PFSK-1 (cell line): ENCODE data around the gene TMX4.

Source experiments
- FOXP2 ChIP-seq: optimal IDR thresholded peaks from 2 replicates; pipeline ENCODE3; 2011; ENCODE audit warnings: borderline replicate concordance, control low read depth, inconsistent platforms; ENCODE audit not compliant: insufficient read depth; ENCODE audit errors: extremely low read length, extremely low read depth
- POLR2AphosphoS5 ChIP-seq: IDR thresholded peaks from 2 replicates; pipeline ENCODE4 v1.6.1; 2012; ENCODE audit warnings: low read depth, mild to moderate bottlenecking, control low read depth, low read length, moderate library complexity
- SIN3A ChIP-seq: IDR thresholded peaks from 2 replicates; pipeline ENCODE4 v1.6.1; 2012; ENCODE audit warnings: mild to moderate bottlenecking, low read length, moderate library complexity, borderline replicate concordance; ENCODE audit not compliant: insufficient read depth
- TAF1 ChIP-seq: IDR thresholded peaks from 2 replicates; pipeline ENCODE4 v1.6.1; 2012; ENCODE audit warnings: low read length, control low read depth, borderline replicate concordance; ENCODE audit not compliant: insufficient read depth
- TF ChIP-seq, protein P1 (sequence below), 2 experiments: IDR thresholded peaks; 2 replicates each; pipeline versions ENCODE4 v1.6.1 to v1.8.0; 2011 to 2012; ENCODE audit warnings: low read depth in 2 of 2, low read length in 2 of 2, control low read depth in 1 of 2, inconsistent platforms in 1 of 2, mild to moderate bottlenecking in 1 of 2, moderate library complexity in 1 of 2; ENCODE audit not compliant: insufficient read depth in 1 of 2

TMX4 gene

DNA sequence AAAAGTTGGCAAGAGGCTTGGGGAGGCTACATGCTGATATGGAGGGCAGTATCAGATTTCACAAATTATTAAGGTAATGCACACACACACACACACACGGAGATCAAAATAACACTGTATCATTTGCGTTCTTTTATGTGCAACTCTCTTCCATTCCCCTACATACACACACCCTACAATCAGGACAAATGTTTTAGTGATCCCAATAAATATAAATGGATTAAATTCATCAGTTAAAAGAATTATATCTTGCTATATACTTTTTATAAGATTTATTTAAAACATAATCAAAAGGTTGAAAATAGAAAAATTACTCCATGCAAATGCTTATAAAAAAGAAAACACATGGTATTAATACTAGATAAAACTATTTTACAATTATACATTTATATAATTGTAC lies 25.9 kb downstream of the TMX4 start:
- TF ChIP-seq FOXP2 (no peak), POLR2AphosphoS5 (no peak), SIN3A (no peak), TAF1 (no peak)
- TF ChIP-seq, protein P1, sequence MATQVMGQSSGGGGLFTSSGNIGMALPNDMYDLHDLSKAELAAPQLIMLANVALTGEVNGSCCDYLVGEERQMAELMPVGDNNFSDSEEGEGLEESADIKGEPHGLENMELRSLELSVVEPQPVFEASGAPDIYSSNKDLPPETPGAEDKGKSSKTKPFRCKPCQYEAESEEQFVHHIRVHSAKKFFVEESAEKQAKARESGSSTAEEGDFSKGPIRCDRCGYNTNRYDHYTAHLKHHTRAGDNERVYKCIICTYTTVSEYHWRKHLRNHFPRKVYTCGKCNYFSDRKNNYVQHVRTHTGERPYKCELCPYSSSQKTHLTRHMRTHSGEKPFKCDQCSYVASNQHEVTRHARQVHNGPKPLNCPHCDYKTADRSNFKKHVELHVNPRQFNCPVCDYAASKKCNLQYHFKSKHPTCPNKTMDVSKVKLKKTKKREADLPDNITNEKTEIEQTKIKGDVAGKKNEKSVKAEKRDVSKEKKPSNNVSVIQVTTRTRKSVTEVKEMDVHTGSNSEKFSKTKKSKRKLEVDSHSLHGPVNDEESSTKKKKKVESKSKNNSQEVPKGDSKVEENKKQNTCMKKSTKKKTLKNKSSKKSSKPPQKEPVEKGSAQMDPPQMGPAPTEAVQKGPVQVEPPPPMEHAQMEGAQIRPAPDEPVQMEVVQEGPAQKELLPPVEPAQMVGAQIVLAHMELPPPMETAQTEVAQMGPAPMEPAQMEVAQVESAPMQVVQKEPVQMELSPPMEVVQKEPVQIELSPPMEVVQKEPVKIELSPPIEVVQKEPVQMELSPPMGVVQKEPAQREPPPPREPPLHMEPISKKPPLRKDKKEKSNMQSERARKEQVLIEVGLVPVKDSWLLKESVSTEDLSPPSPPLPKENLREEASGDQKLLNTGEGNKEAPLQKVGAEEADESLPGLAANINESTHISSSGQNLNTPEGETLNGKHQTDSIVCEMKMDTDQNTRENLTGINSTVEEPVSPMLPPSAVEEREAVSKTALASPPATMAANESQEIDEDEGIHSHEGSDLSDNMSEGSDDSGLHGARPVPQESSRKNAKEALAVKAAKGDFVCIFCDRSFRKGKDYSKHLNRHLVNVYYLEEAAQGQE (IDR thresholded peaks at IDR 0.05; ENCODE audit: insufficient read depth in 1 of 2, low read depth in 2 of 2, low read length in 2 of 2), result no peak

DNA sequence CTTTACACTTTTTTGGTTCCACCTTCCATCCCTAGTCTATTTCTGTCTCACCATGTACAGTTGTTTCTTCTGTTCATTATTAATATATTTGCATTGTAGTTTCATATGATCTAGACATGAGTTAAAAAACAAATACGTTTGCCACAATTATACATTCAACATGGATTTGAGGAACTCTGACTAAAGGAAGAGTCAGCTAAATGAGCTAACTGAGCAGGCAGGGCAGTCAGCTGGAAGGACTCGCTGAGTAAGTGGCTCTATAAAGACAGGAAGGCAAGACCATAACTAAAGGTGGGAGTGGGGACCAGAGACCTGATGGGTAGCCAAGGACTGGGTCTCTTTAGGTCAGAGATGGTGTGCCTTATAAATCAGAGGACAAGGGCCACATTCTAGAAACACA lies 26.3 kb downstream of the TMX4 start:
- TF ChIP-seq FOXP2 (no peak), POLR2AphosphoS5 (no peak), TAF1 (no peak), SIN3A (no peak)
- TF ChIP-seq, protein P1 (IDR thresholded peaks at IDR 0.05; ENCODE audit: insufficient read depth in 1 of 2, low read depth in 2 of 2, low read length in 2 of 2), result no peak

DNA sequence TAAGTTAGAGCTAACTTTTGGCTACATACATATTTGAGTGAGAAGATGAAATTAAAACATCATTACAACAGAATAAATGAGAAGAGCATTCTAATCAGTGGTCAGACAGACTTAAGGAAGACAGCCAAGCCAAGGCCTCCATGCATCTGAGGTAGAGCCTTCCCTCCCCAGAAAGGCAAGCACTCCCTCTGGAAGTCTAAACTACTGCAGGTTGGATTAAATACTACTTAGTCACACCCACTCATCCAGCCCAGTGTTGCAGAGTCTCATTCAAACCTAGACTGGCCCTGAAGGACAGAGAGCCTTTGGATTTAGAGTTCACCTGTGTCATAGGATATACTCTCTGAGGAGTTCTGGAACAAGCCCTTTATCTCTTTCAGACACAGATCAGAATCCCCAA lies 29.2 kb downstream of the TMX4 start:
- TF ChIP-seq POLR2AphosphoS5, result no peak
- TF ChIP-seq SIN3A, result no peak
- TF ChIP-seq TAF1, result no peak
- no peak for TF ChIP-seq FOXP2
- TF ChIP-seq, protein P1 (IDR thresholded peaks at IDR 0.05; ENCODE audit: insufficient read depth in 1 of 2, low read depth in 2 of 2, low read length in 2 of 2), result no peak

DNA sequence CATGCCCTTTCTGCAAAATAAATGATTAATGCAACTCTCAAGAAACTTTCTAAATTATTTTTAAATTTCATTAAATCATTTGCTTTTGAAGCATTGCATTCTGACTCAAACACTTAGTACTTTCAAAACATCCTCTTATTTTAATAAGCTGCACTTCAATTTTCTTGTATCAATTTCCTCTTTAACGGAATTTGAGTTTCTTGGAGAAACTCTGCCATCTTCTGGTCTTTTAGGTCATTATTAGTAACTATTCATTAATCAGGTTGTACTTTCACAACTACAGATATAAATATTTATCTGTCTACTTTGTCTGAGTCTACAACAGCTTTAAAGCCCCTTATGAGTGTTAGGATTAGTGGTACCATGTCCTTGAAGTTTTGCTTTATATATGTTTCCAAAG lies 30.2 kb downstream of the TMX4 start:
- TF ChIP-seq, protein P1 (IDR thresholded peaks at IDR 0.05; ENCODE audit: insufficient read depth in 1 of 2, low read depth in 2 of 2, low read length in 2 of 2), result no peak
- TF ChIP-seq POLR2AphosphoS5 (no peak), FOXP2 (no peak), SIN3A (no peak)

DNA sequence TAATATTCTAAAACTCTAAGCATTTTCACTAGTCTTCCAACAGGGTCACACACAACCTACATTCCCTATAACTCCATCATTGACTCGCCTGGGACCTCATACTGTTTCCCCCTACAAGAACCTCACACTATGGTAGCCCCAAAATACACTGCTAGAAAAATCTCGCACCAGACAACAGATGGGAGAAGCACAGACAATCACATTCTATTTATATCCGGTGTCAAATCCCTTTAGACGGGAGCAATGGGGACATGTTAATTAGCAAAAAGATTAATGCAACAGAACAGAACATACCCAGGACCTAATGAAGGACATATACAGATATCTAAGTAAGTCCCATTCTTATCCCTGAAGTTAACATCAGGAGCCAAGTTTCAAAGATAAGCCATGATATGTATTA lies 33.6 kb downstream of the TMX4 start:
- TF ChIP-seq TAF1, result no peak
- TF ChIP-seq POLR2AphosphoS5, result no peak
- TF ChIP-seq, protein P1 (IDR thresholded peaks at IDR 0.05; ENCODE audit: insufficient read depth in 1 of 2, low read depth in 2 of 2, low read length in 2 of 2), result no peak
- TF ChIP-seq FOXP2, result no peak
- TF ChIP-seq SIN3A, result no peak
